ENCODE measurements around the gene ORAI2.

GRCh38 chr7:102464577-102465280 lies 31.4 kb downstream of the ORAI2 start, which contains the start of the genes ALKBH4 and LRWD1:
- peak; percentile 87 for TF ChIP-seq POLR2A (IDR thresholded peaks at IDR 0.05)
- TF ChIP-seq CTCF (IDR thresholded peaks at IDR 0.05), result peak in 3 of 4 donors; percentile 22 to 31 (median 23)

All from right lobe of liver (tissue), 4 donors.